ENCODE results near the gene FN3K. TPM values are rescaled to one million over a fixed set of nuclear protein-coding genes. Genes with fewer than 3 reads are reported as not detected.
A peak's percentile ranks its signal among the peaks of the same experiment; 100 is the strongest.

FN3K gene
- total and polyA plus RNA-seq, 2 of the 13 experiments (the other 11 are each of a cell fraction or from before 2014, with no cell fraction given) = 3.5 to 12.2 TPM

- TF ChIP-seq SALL2 (CRISPR knock-in tag; IDR thresholded peaks at IDR 0.05) (0 out of 2 replicates have a peak, but pooled peaks have one; percentile 16), ZNF407 (CRISPR knock-in tag; IDR thresholded peaks at IDR 0.05; ENCODE audit: not compliant biosample characterization) (peak; percentile 18), PHF21A (CRISPR knock-in tag; IDR thresholded peaks at IDR 0.05) (no peak), ZNF549 (CRISPR knock-in tag; IDR thresholded peaks at IDR 0.05) (no peak), HCFC1 (IDR thresholded peaks at IDR 0.05; ENCODE audit: low read depth, low read length) (no peak), HOXA3 (CRISPR knock-in tag; IDR thresholded peaks at IDR 0.05) (peak; percentile 89), ZNF782 (CRISPR knock-in tag; IDR thresholded peaks at IDR 0.05; ENCODE audit: borderline replicate concordance) (0 out of 2 replicates have a peak, but pooled peaks have one; percentile 7), TBP (CRISPR knock-in tag; IDR thresholded peaks at IDR 0.05) (no peak), NR2F2 (IDR thresholded peaks at IDR 0.05; ENCODE audit: borderline replicate concordance, low read depth) (no peak), HNRNPL (IDR thresholded peaks at IDR 0.05; ENCODE audit: low read depth, low read length) (no peak), MZF1 (CRISPR knock-in tag; IDR thresholded peaks at IDR 0.05; ENCODE audit: borderline replicate concordance) (no peak), ZNF747 (CRISPR knock-in tag; IDR thresholded peaks at IDR 0.05; ENCODE audit: borderline replicate concordance) (no peak; the same call in 1 of the 2 replicates), HOMEZ (CRISPR knock-in tag; IDR thresholded peaks at IDR 0.05; ENCODE audit: low read depth) (no peak), SIN3B (IDR thresholded peaks at IDR 0.05; ENCODE audit: low read length) (no peak), ZNF484 (CRISPR knock-in tag; IDR thresholded peaks at IDR 0.05; ENCODE audit: borderline replicate concordance, low read depth) (no peak), HNF4G (IDR thresholded peaks at IDR 0.05; ENCODE audit: borderline replicate concordance, low read depth, low read length) (no peak), HNF4G (CRISPR knock-in tag; IDR thresholded peaks at IDR 0.05; ENCODE audit: borderline replicate concordance, low read depth) (no peak; the same call in 1 of the 2 replicates)
Observed at GRCh38 chr17:82734987-82735866, at the start of gene FN3K (continued).
